ENCODE measurements around the gene MTF1. TPM values are rescaled to one million over a fixed set of nuclear protein-coding genes. Genes with fewer than 3 reads are reported as not detected.

The MTF1 gene
- polyA plus RNA-seq, 1 experiment, result 8.6 TPM

DNA sequence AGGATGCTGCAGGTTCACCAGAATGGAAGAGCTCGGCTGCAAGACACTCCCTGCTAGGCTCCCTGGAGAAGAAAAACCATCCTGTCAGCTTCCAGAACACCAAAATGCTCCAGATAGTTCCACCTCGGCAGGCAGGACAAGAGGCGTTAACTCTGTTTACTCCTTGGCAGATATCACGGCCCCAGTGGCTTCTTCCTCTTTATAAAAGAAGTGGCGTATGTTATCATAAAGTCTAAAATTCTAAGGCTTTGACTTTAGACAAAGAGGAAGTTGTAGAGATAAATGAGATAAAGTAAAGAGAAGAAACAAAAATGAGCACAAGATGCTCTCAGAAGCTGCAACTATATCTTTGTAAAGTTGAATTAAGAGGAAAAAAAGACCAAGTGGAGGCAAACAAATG is 24.3 kb upstream of the MTF1 start:
- ChIA-PET CTCF (interaction anchor here (0.6 to 1.4 kb wide), 3 partner anchors 24 to 107 kb away, joined by 3 to 12 read pairs (median 4); partner anchors contain the start of gene MTF1), POLR2A (no interaction called here)
- no peak for DNase-seq (ENCODE audit: low read depth, low spot score)
- TF ChIP-seq, protein P1, sequence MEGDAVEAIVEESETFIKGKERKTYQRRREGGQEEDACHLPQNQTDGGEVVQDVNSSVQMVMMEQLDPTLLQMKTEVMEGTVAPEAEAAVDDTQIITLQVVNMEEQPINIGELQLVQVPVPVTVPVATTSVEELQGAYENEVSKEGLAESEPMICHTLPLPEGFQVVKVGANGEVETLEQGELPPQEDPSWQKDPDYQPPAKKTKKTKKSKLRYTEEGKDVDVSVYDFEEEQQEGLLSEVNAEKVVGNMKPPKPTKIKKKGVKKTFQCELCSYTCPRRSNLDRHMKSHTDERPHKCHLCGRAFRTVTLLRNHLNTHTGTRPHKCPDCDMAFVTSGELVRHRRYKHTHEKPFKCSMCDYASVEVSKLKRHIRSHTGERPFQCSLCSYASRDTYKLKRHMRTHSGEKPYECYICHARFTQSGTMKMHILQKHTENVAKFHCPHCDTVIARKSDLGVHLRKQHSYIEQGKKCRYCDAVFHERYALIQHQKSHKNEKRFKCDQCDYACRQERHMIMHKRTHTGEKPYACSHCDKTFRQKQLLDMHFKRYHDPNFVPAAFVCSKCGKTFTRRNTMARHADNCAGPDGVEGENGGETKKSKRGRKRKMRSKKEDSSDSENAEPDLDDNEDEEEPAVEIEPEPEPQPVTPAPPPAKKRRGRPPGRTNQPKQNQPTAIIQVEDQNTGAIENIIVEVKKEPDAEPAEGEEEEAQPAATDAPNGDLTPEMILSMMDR (IDR thresholded peaks at IDR 0.05; ENCODE audit: low read depth, low read length), result no peak
- no peaks in the 10 kb centered on the region for H3K9me3 ChIP-seq (ENCODE audit: control insufficient read depth, insufficient read depth, low read length)
- no peak overlapping the region for H3K27ac ChIP-seq (ENCODE audit: low read depth, low read length)
- no peak overlapping the region for H3K4me3 ChIP-seq (ENCODE audit: low read depth, low read length)
- H3K27me3 ChIP-seq (ENCODE audit: control insufficient read depth, insufficient read depth, low read length), result no peaks in the 10 kb centered on the region

- Histone ChIP-seq H3K9me3 (ENCODE audit: control insufficient read depth, insufficient read depth, low read length) (no peaks in the 10 kb centered on the region), H3K27ac (ENCODE audit: low read depth, low read length) (no peak overlapping the region), H3K4me3 (ENCODE audit: low read depth, low read length) (no peak overlapping the region), H3K27me3 (ENCODE audit: control insufficient read depth, insufficient read depth, low read length) (no peaks in the 10 kb centered on the region)
- no peak for DNase-seq (ENCODE audit: low read depth, low spot score)
- ChIA-PET POLR2A (no interaction called here), CTCF (interaction anchor here (1.8 to 2.4 kb wide), 2 partner anchors 10 to 20 kb away, joined by 8 to 13 read pairs; no protein-coding TSS in a partner anchor)
- TF ChIP-seq, protein P1 (IDR thresholded peaks at IDR 0.05; ENCODE audit: low read depth, low read length), result no peak
Observed at GRCh38 chr1:37879865-37880264, 20.5 kb upstream of the MTF1 start.

DNA sequence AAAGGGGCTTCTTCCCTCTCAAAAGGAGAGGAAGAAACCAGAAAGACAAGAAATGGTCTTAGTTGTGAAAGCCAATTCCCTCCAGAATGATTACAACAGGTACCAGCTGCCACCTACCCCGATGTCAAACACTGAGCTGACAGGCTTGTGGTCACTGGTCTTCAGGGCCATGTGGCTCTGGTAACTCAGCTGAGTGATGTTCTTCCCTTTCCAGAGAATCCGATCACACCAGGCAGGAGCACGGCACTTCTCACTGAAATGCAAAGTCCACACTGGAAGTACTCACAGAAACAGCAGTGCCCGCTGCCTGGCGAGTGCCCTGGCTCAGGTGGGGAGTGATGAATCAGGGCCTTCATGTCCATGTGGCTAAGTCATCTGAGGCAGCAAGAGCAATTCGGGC is 18.7 kb upstream of the MTF1 start:
- Histone ChIP-seq H3K4me3 (ENCODE audit: low read depth, low read length) (no peak overlapping the region), H3K27ac (ENCODE audit: low read depth, low read length) (no peak overlapping the region), H3K9me3 (ENCODE audit: control insufficient read depth, insufficient read depth, low read length) (no peaks in the 10 kb centered on the region), H3K27me3 (ENCODE audit: control insufficient read depth, insufficient read depth, low read length) (no peaks in the 10 kb centered on the region)
- ChIA-PET POLR2A (interaction anchor here (0.6 kb wide), 1 partner anchor 70 kb away, joined by 5 read pairs; the partner anchor contains the start of gene YRDC), CTCF (interaction anchor here (0.9 kb wide), 1 partner anchor 18 kb away, joined by 3 read pairs; no protein-coding TSS in a partner anchor)
- no peak for DNase-seq (ENCODE audit: low read depth, low spot score)
- TF ChIP-seq, protein P1 (IDR thresholded peaks at IDR 0.05; ENCODE audit: low read depth, low read length), result no peak

DNA sequence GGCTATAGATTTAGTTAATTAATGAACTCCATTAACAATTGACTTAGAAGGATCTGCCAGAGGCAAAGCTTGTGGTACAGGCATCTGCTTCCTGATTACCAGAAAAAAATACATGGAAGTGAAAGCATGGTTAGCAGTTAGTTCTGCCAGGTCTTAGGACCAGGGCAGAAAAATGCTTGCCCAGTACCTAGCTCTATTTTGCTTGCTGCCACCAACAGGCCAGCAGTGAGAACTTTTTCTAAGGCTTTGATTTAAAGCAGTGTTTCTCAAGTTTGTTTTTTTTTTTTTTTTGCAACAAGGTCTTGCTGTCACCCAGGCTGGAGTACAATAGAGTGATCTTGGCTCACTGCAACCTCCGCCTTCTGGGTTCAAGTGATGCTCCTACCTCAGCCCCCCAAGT is 16.4 kb upstream of the MTF1 start:
- Histone ChIP-seq H3K9me3 (ENCODE audit: control insufficient read depth, insufficient read depth, low read length) (no peaks in the 10 kb centered on the region), H3K27ac (ENCODE audit: low read depth, low read length) (no peak overlapping the region), H3K27me3 (ENCODE audit: control insufficient read depth, insufficient read depth, low read length) (no peaks in the 10 kb centered on the region), H3K4me3 (ENCODE audit: low read depth, low read length) (no peak overlapping the region)
- ChIA-PET POLR2A (interaction anchor here (0.7 kb wide), 1 partner anchor 16 kb away, joined by 7 read pairs; no protein-coding TSS in a partner anchor), CTCF (interaction anchor here (0.6 to 7.2 kb wide), 8 partner anchors 10 to 59 kb away, joined by 3 to 70 read pairs (median 6); partner anchors contain the start of gene MTF1)
- TF ChIP-seq, protein P1 (IDR thresholded peaks at IDR 0.05; ENCODE audit: low read depth, low read length), result peak; percentile 18
- no peak for DNase-seq (ENCODE audit: low read depth, low spot score)

GRCh38 chr1:37872692-37873091 is 13.3 kb upstream of the MTF1 start:
- ChIA-PET POLR2A (interaction anchor here (0.5 to 0.7 kb wide), 3 partner anchors 9 to 76 kb away, joined by 3 to 5 read pairs (median 3); no protein-coding TSS in a partner anchor), CTCF (interaction anchor here (7.2 kb wide), 1 partner anchor 13 kb away, joined by 70 read pairs; the partner anchor contains the start of gene MTF1)
- TF ChIP-seq, protein P1 (IDR thresholded peaks at IDR 0.05; ENCODE audit: low read depth, low read length), result no peak
- DNase-seq (ENCODE audit: low read depth, low spot score), result no peak
- Histone ChIP-seq H3K4me3 (ENCODE audit: low read depth, low read length) (no peak overlapping the region), H3K9me3 (ENCODE audit: control insufficient read depth, insufficient read depth, low read length) (no peaks in the 10 kb centered on the region), H3K27me3 (ENCODE audit: control insufficient read depth, insufficient read depth, low read length) (no peaks in the 10 kb centered on the region), H3K27ac (ENCODE audit: low read depth, low read length) (no peak overlapping the region)

Data from AG04450 (cell line).